Measurements from ENCODE around the gene YIF1B.
"Not testable (repeated sequence)": the region's sequence is repeated elsewhere in the genome, so short reads cannot be mapped to it uniquely, and the experiment has no call there.

YIF1B gene, protein sequence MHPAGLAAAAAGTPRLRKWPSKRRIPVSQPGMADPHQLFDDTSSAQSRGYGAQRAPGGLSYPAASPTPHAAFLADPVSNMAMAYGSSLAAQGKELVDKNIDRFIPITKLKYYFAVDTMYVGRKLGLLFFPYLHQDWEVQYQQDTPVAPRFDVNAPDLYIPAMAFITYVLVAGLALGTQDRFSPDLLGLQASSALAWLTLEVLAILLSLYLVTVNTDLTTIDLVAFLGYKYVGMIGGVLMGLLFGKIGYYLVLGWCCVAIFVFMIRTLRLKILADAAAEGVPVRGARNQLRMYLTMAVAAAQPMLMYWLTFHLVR

GRCh38 chr19:38315657-38316476 lies at the start of gene YIF1B:
TSS of gene YIF1B (minus strand) at chr19:38315947. CDS start at chr19:38315917, 30 bp downstream.
- Histone ChIP-seq H3K4me3 (peak within 1 kb of the TSS; percentile 77), H3K36me3 (peaks cover 3% of the 10 kb centered on the region; the same call in 1 of the 2 replicates), H3K4me2 (peak within 1 kb of the TSS; percentile 93), H3K27ac (peak within 1 kb of the TSS; percentile 85), H3K27me3 (no peaks in the 10 kb centered on the region), H3K9ac (peak within 1 kb of the TSS; percentile 78), H4K20me1 (peaks cover 10% of the 10 kb centered on the region), H3K9me3 (no peaks in the 10 kb centered on the region), H3K4me1 (peaks cover 65% of the 10 kb centered on the region)
- no peak for TF ChIP-seq Cebpa-rat (IDR thresholded peaks at IDR 0.05)

DNA sequence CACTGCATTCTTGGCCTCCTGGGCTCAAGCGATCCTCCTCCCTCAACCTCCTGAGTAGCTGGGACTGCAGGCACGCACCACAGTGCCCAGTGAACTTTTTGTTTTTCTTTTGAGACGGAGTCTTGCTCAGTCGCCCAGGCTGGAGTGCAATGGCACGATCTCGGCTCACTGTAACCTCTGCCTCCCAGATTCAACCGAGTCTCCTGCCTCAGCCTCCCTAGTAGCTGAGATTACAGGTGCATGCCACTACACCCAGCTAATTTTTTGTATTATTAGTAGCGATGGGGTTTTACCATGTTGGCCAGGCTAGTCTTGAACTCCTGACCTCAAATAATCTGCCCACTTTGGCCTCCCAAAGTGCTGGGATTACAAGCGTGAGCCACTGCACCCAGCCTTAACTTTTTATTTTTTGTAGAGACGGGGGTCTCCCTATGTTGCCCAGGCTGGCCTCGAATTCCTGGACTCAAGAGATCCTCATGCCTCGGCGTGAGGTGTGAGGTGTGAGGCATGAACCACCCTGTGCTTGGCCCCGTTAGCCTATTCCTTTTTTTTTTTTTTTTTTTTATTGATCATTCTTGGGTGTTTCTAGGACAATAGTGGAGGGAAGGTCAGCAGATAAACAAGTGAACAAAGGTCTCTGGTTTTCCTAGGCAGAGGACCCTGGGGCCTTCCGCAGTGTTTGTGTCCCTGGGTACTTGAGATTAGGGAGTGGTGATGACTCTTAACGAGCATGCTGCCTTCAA lies 47.4 kb upstream of the YIF1B start:
- Histone ChIP-seq H3K4me1 (peaks cover 14% of the 10 kb centered on the region), H3K4me2 (peak overlapping the region; percentile 96), H3K9me3 (peaks cover 17% of the 10 kb centered on the region), H3K27me3 (peaks cover 27% of the 10 kb centered on the region), H3K4me3 (peak overlapping the region; percentile 80)
- H3K9ac ChIP-seq, H4K20me1 ChIP-seq, H3K27ac ChIP-seq, H3K36me3 ChIP-seq: not testable (repeated sequence)

- Histone ChIP-seq H3K36me3 (no peaks in the 10 kb centered on the region), H3K27ac (no peak overlapping the region), H3K9ac (peak overlapping the region; percentile 55; the same call in 1 of the 2 replicates), H3K9me3 (peaks cover 17% of the 10 kb centered on the region), H3K4me1 (peaks cover 14% of the 10 kb centered on the region), H3K4me3 (peak overlapping the region; percentile 80), H3K27me3 (peaks cover 27% of the 10 kb centered on the region), H4K20me1 (no peaks in the 10 kb centered on the region), H3K4me2 (peak overlapping the region; percentile 96)
- TF ChIP-seq Cebpa-rat (IDR thresholded peaks at IDR 0.05) = no peak
Measured at GRCh38 chr19:38362076-38362945, 46.6 kb upstream of the YIF1B start.

DNA sequence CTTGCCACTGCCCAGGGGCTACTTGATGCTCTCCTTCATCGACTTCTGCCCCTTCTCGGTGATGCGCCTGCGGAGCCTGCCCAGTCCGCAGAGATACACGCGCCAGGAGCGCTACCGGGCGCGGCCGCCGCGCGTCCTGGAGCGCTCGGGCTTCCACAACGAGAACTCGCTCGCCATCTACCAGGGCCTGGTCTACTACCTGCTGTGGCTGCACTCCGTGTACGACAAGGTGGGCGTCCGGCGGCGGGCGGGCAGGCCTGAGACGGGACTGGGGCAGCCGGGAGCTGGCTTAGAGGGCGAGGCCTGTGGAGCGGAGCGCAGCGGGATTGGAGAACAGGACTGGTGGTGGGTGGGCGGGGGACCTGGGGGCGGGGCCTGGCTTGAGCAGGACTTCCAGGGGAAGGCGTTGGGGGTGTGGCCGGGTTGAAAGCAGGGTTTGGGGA lies 45.9 kb upstream of the YIF1B start:
- Histone ChIP-seq H3K4me1 (peaks cover 14% of the 10 kb centered on the region), H3K4me3 (peak overlapping the region; percentile 80), H3K27me3 (peaks cover 27% of the 10 kb centered on the region), H4K20me1 (no peaks in the 10 kb centered on the region), H3K9me3 (peaks cover 17% of the 10 kb centered on the region), H3K9ac (peak overlapping the region; percentile 49; the same call in 1 of the 2 replicates), H3K27ac (no peak overlapping the region), H3K36me3 (no peaks in the 10 kb centered on the region), H3K4me2 (peak overlapping the region; percentile 96)
- no peak for TF ChIP-seq Cebpa-rat (IDR thresholded peaks at IDR 0.05)

- no peaks in the 10 kb centered on the region for H3K36me3 ChIP-seq
- peaks cover 27% of the 10 kb centered on the region for H3K27me3 ChIP-seq
- H3K4me3 ChIP-seq = peak overlapping the region; percentile 80
- H3K9ac ChIP-seq = peak overlapping the region; percentile 49; the same call in 1 of the 2 replicates
- TF ChIP-seq Cebpa-rat (IDR thresholded peaks at IDR 0.05) = no peak
- H3K4me2 ChIP-seq = peak overlapping the region; percentile 96
- H4K20me1 ChIP-seq = no peaks in the 10 kb centered on the region
- H3K27ac ChIP-seq = no peak overlapping the region
- peaks cover 14% of the 10 kb centered on the region for H3K4me1 ChIP-seq
- peaks cover 17% of the 10 kb centered on the region for H3K9me3 ChIP-seq
Measured at GRCh38 chr19:38360839-38361631, 45.3 kb upstream of the YIF1B start.

GRCh38 chr19:38360351-38360750 lies 44.6 kb upstream of the YIF1B start:
- H3K4me2 ChIP-seq = no peak overlapping the region
- H3K4me1 ChIP-seq = peaks cover 14% of the 10 kb centered on the region
- no peak overlapping the region for H3K4me3 ChIP-seq
- peaks cover 13% of the 10 kb centered on the region for H3K9me3 ChIP-seq
- H3K36me3 ChIP-seq = no peaks in the 10 kb centered on the region
- H3K27me3 ChIP-seq = peaks cover 27% of the 10 kb centered on the region
- no peak overlapping the region for H3K27ac ChIP-seq
- TF ChIP-seq Cebpa-rat (IDR thresholded peaks at IDR 0.05) = no peak
- H3K9ac ChIP-seq = no peak overlapping the region
- H4K20me1 ChIP-seq = no peaks in the 10 kb centered on the region

DNA sequence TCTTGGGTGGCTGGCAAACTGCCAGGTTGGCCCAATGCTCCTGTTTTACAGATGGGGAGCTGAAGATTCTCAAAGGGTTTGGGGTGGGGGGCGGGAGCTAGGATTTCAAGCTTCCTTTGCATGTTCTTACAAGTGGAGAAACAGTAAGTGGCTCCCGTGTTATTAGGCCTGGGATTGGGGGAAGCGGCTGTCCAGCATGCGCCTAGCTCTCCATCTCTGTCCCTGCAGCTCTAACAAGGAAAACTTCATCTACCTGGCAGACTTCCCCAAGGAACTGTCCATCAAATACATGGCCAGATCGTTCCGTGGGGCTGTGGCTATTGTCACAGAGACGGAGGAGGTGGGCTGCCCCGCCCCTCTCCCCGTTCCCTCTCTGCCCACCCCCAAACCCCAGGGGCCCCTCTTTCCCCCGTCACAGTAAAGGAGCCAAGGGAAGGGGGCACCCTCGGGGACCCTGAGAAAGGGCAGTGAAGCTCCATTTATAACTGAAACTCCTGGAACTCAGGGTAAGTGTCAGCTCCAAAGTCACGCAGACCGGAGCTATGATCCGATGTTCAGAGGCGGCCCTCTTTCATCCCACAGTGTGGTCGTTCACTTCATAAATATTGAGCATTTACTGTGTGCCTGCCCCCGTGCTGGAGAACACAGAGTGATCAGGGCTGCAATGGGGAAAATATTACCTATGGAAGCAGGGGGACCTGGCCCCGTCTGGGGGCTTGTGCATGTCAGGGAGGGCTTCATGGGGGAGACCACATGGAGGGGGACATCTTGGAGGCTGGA lies 43.7 kb upstream of the YIF1B start:
- H3K36me3 ChIP-seq = no peaks in the 10 kb centered on the region
- H3K4me1 ChIP-seq = peaks cover 14% of the 10 kb centered on the region
- TF ChIP-seq Cebpa-rat (IDR thresholded peaks at IDR 0.05) = no peak
- H3K9ac ChIP-seq = no peak overlapping the region
- H3K27ac ChIP-seq = no peak overlapping the region
- H3K4me2 ChIP-seq = no peak overlapping the region
- H3K27me3 ChIP-seq = peaks cover 27% of the 10 kb centered on the region
- H3K4me3 ChIP-seq = no peak overlapping the region
- no peaks in the 10 kb centered on the region for H4K20me1 ChIP-seq
- H3K9me3 ChIP-seq = peaks cover 4% of the 10 kb centered on the region; the same call in 1 of the 2 replicates

DNA sequence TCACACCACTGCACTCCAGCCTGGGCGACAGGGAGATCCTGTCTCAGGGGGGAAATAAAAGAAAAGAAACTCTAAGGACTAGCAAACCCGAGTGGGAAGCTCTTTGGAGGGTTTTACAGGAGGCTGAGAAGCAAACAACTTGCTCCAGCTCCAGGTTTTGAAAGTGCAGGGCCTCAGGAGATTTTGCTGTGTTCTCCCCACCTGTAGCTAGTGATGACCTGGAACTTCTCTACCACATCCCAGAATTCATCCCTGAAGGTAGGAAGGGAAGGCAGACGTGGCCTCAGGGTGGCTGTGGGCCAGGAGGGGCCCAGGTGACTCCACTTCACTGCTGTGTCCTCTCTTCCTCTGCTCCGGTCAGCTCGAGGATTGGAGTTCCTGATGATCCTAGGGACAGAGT lies 42.3 kb upstream of the YIF1B start:
- Histone ChIP-seq H3K9ac (no peak overlapping the region), H3K9me3 (no peaks in the 10 kb centered on the region), H4K20me1 (no peaks in the 10 kb centered on the region), H3K4me1 (peaks cover 14% of the 10 kb centered on the region), H3K36me3 (no peaks in the 10 kb centered on the region), H3K27me3 (peaks cover 27% of the 10 kb centered on the region), H3K27ac (no peak overlapping the region), H3K4me3 (no peak overlapping the region), H3K4me2 (no peak overlapping the region)
- TF ChIP-seq Cebpa-rat (IDR thresholded peaks at IDR 0.05) = no peak

Data from BLaER1 (cell line).